Neuron (in vitro differentiated cells): ENCODE data around the gene RBP7.

Source experiments
- H2AFZ ChIP-seq: one replicate; pipeline ENCODE4 v1.6.1; 2013; ENCODE audit warnings: low read depth, mild to moderate bottlenecking, inconsistent platforms, low read length, moderate library complexity
- H3K27me3 ChIP-seq: one replicate; pipeline ENCODE4 v1.6.1; 2013; ENCODE audit warnings: low read length; ENCODE audit not compliant: insufficient read depth
- H3K36me3 ChIP-seq: one replicate; pipeline ENCODE4 v1.6.1; 2013; ENCODE audit warnings: low read length; ENCODE audit not compliant: insufficient read depth
- H3K4me1 ChIP-seq: one replicate; pipeline ENCODE4 v1.6.1; 2013; ENCODE audit warnings: low read length; ENCODE audit not compliant: insufficient read depth
- H3K4me3 ChIP-seq: 2 replicates; pipeline ENCODE4 v1.5.1; 2013; ENCODE audit warnings: mild to moderate bottlenecking, low read length, moderate library complexity
- H3K9me3 ChIP-seq: one replicate; pipeline ENCODE4 v1.6.1; 2013; ENCODE audit warnings: low read length

The RBP7 gene

DNA sequence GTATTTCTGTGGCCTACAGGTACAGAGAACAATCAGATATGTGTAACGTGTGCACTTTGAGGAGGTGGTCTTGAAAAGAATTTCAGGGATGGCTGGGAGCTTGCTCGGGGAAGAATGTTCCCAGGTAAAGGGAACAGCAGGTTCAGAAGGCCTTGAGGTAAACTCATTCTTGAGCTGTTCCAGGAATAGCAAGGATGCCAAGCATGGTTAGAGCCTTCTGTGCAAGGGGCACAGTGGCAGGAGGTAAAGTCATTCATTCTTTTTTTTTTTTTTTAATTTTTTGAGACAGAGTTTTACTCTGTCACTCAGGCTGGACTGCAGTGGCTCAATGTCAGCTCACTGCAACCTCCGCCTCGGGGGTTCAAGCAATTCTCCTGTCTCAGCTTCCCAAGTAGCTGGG, 45.7 kb downstream of the RBP7 start:
- H3K27me3 ChIP-seq, result no peaks in the 10 kb centered on the region
- peaks cover 1% of the 10 kb centered on the region for H3K9me3 ChIP-seq
- peaks cover 14% of the 10 kb centered on the region for H3K36me3 ChIP-seq
- H2AFZ ChIP-seq, result no peak overlapping the region
- H3K4me1 ChIP-seq, result no peaks in the 10 kb centered on the region
- no peak overlapping the region for H3K4me3 ChIP-seq

DNA sequence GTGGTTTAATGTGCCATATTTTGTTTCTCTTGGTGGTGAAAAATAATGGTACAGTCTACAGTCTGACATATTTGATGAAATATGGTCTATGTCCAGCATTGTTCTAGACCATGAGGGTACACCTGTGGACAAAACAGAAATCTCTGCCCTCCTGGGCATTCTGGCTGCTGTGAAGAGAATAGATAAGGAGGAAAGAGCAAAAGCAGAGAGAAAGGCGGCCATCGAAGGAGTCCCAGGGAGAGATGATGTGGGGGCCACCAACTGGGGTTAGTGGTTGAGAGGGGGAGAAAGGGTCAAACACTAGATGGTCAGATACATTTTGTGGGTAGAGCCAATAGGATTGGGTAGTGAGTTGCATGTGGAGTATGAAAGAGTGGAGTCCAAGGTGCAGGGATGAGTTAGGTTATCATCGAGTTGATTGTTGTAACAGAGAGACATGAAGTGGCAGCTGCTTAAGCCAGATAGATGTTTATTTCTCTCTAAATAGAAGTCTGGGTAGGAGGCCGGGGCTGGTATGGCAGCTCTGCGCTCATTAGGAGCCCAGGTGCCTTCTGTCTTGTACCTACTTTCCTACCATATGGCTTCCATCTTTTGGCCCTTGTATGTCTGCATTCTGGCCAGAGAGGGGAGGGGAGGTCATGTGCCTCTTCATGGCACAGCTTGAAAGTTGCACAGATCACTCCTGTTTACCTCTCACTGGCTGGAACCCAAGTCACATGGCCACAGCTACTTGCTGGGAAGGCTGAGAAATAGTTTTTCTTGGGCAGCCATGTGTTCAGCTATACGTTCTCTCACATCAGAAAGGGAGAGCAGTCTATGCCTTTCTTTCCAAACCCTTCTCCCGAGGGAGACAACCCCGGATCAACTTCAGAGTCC, 48.7 kb downstream of the RBP7 start:
- Histone ChIP-seq H3K27me3 (no peaks in the 10 kb centered on the region), H3K4me1 (no peaks in the 10 kb centered on the region), H3K4me3 (no peak overlapping the region), H3K36me3 (peaks cover 6% of the 10 kb centered on the region), H3K9me3 (peaks cover 1% of the 10 kb centered on the region), H2AFZ (no peak overlapping the region)

DNA sequence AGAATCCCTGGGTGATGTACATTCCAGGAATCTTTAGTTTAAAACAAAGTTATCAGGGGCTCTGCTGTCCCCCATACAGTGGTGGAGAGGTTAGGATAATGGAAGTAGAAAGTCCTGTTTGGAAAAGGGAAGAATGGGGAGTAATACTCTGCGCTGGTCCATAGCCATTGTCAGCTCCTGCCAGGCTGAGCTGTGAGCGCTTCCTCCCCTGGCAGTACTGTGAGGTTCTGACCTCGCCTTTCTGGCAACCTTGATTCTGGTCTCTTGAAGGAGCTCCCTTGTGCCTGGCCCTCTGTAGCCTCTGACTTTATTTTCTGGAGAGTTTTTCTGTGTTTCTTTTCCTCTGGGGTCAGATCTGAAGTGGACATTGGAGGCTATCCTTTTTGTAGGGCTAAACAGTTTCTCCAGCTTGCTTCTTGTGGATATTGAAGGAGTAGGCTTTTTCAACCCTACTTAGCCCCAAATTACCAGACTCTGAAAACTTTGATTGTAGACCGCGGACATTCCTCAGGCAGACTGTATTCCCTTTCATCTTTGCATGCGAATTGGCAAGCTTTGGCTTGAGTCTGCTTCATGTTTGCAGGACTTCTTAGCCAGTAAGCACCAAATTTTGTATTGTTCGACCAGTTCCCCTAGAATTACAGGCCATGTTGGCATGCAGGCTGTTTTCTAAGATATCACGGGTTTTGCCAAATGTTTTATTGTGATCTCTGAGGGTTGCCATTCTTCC, 49.5 kb downstream of the RBP7 start:
- Histone ChIP-seq H3K36me3 (no peaks in the 10 kb centered on the region), H2AFZ (no peak overlapping the region), H3K4me1 (no peaks in the 10 kb centered on the region), H3K9me3 (peaks cover 1% of the 10 kb centered on the region), H3K4me3 (no peak overlapping the region), H3K27me3 (no peaks in the 10 kb centered on the region)

- Histone ChIP-seq H3K4me3 (no peak overlapping the region), H3K36me3 (no peaks in the 10 kb centered on the region), H2AFZ (no peak overlapping the region), H3K27me3 (no peaks in the 10 kb centered on the region), H3K9me3 (no peaks in the 10 kb centered on the region), H3K4me1 (no peaks in the 10 kb centered on the region)
Measured at GRCh38 chr1:10048601-10049000, 51.6 kb downstream of the RBP7 start.

- no peak overlapping the region for H3K4me3 ChIP-seq
- H3K27me3 ChIP-seq, result no peaks in the 10 kb centered on the region
- H3K9me3 ChIP-seq, result no peaks in the 10 kb centered on the region
- H3K4me1 ChIP-seq, result no peaks in the 10 kb centered on the region
- H3K36me3 ChIP-seq, result no peaks in the 10 kb centered on the region
- no peak overlapping the region for H2AFZ ChIP-seq
Measured at GRCh38 chr1:10050611-10051010, 53.6 kb downstream of the RBP7 start.

- Histone ChIP-seq H3K4me1 (no peaks in the 10 kb centered on the region), H3K4me3 (no peak overlapping the region), H3K27me3 (no peaks in the 10 kb centered on the region), H2AFZ (no peak overlapping the region), H3K9me3 (no peaks in the 10 kb centered on the region), H3K36me3 (no peaks in the 10 kb centered on the region)
Measured at GRCh38 chr1:10051656-10052055, 54.6 kb downstream of the RBP7 start.

- Histone ChIP-seq H3K9me3 (no peaks in the 10 kb centered on the region), H3K27me3 (no peaks in the 10 kb centered on the region), H3K4me1 (no peaks in the 10 kb centered on the region), H3K36me3 (no peaks in the 10 kb centered on the region), H3K4me3 (no peak overlapping the region), H2AFZ (no peak overlapping the region)
Measured at GRCh38 chr1:10052347-10052746, 55.3 kb downstream of the RBP7 start.

DNA sequence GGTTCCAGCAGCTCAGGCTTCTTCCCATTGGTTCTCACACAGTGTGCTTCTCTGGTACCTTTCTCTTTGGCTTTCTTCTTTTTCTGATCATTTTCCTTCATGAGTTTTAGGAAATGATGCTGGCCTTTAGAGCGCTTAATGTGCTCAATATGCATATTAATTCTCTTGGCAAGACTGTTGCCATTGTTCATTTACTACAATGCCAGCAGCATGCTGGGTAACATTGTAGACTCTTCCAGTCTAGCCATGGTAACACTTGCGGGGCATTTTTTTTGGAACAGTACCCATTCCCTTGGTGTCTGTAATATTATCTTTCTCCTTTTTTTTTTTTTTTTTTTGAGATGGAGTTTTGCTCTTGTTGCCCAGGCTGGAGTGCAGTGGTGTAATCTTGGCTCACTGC, 57.4 kb downstream of the RBP7 start:
- Histone ChIP-seq H2AFZ (no peak overlapping the region), H3K9me3 (peaks cover 2% of the 10 kb centered on the region), H3K4me3 (no peak overlapping the region)

GRCh38 chr1:10056599-10056987, 59.6 kb downstream of the RBP7 start:
- H3K36me3 ChIP-seq, result peaks cover 2% of the 10 kb centered on the region
- H3K4me3 ChIP-seq, result no peak overlapping the region
- H2AFZ ChIP-seq, result no peak overlapping the region
- no peaks in the 10 kb centered on the region for H3K27me3 ChIP-seq
- no peaks in the 10 kb centered on the region for H3K4me1 ChIP-seq
- peaks cover 2% of the 10 kb centered on the region for H3K9me3 ChIP-seq

More for the DNA sequence above, 57.4 kb downstream of the RBP7 start:
- Histone ChIP-seq H3K4me1 (no peaks in the 10 kb centered on the region), H3K36me3 (peaks cover 1% of the 10 kb centered on the region), H3K27me3 (no peaks in the 10 kb centered on the region)

GRCh38 chr1:10057343-10057742, 60.3 kb downstream of the RBP7 start:
- Histone ChIP-seq H3K4me1 (no peaks in the 10 kb centered on the region), H3K27me3 (no peaks in the 10 kb centered on the region), H3K36me3 (peaks cover 2% of the 10 kb centered on the region), H3K4me3 (no peak overlapping the region), H3K9me3 (peaks cover 2% of the 10 kb centered on the region), H2AFZ (no peak overlapping the region)

DNA sequence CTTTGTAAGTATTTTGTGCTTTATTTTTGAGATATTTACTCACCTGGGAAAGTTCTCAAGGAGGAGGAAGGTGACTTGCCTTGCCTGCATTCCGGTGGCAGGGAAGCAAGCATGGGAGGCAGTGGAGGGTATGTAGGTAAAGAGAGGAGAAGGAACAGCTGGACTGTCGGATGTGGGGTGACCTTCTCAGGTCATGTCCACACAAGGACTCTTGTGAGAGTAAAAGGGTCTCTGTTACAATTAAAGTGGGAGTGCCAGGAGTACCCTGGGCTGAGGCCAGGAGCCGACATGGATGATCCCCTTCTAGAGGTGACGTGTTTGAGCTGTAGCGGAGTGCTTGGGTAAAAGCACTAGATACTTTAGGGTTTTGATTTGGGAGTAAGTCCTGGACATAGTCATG, 60.8 kb downstream of the RBP7 start:
- Histone ChIP-seq H3K4me3 (no peak overlapping the region), H2AFZ (no peak overlapping the region), H3K36me3 (peaks cover 2% of the 10 kb centered on the region), H3K4me1 (no peaks in the 10 kb centered on the region), H3K9me3 (peaks cover 2% of the 10 kb centered on the region), H3K27me3 (no peaks in the 10 kb centered on the region)

- Histone ChIP-seq H3K9me3 (peaks cover 2% of the 10 kb centered on the region), H3K36me3 (peaks cover 2% of the 10 kb centered on the region), H3K27me3 (no peaks in the 10 kb centered on the region), H3K4me3 (no peak overlapping the region), H2AFZ (no peak overlapping the region), H3K4me1 (no peaks in the 10 kb centered on the region)
Measured at GRCh38 chr1:10059342-10059718, 62.3 kb downstream of the RBP7 start.

GRCh38 chr1:10060311-10061100, 63.5 kb downstream of the RBP7 start:
- Histone ChIP-seq H3K4me1 (peaks cover 5% of the 10 kb centered on the region), H2AFZ (no peak overlapping the region), H3K36me3 (peaks cover 2% of the 10 kb centered on the region), H3K27me3 (no peaks in the 10 kb centered on the region), H3K9me3 (peaks cover 2% of the 10 kb centered on the region), H3K4me3 (no peak overlapping the region)
